Esophagus (tissue), 2 donors: ENCODE results near the gene ATP5PO. TPM values are rescaled to one million over a fixed set of nuclear protein-coding genes. Genes with fewer than 3 reads are reported as not detected.
"Not testable (repeated sequence)": the region's sequence is repeated elsewhere in the genome, so short reads cannot be mapped to it uniquely, and the experiment has no call there.

ENCODE experiments used
- H3K27ac ChIP-seq, 2 donors: one replicate each; pipeline ENCODE4 v1.5.1; 2013; ENCODE audit warnings: low read depth in 2 of 2, mild to moderate bottlenecking in 2 of 2, inconsistent platforms in 1 of 2, low read length in 1 of 2, moderate library complexity in 1 of 2
- H3K27me3 ChIP-seq, 2 donors: one replicate each; pipeline ENCODE4 v1.6.1; 2013; ENCODE audit warnings: low read length in 2 of 2, control low read depth in 1 of 2, mild to moderate bottlenecking in 1 of 2; ENCODE audit not compliant: insufficient read depth in 2 of 2, control insufficient read depth in 1 of 2
- H3K36me3 ChIP-seq, 2 donors: one replicate each; pipeline ENCODE4 v1.6.1; 2013; ENCODE audit warnings: low read length in 1 of 2; ENCODE audit not compliant: control insufficient read depth in 2 of 2, insufficient read depth in 2 of 2
- H3K4me1 ChIP-seq, 2 donors: one replicate each; pipeline ENCODE4 v1.6.1; 2013; ENCODE audit warnings: low read length in 1 of 2; ENCODE audit not compliant: control insufficient read depth in 2 of 2, insufficient read depth in 2 of 2
- H3K4me3 ChIP-seq, 2 donors: one replicate each; pipeline ENCODE4 v1.5.1; 2013; ENCODE audit warnings: low read length in 2 of 2, mild to moderate bottlenecking in 2 of 2, low read depth in 1 of 2, moderate library complexity in 1 of 2
- H3K9me3 ChIP-seq, 2 donors: one replicate each; pipeline ENCODE4 v1.6.1; 2013; ENCODE audit warnings: mild to moderate bottlenecking in 2 of 2, low read depth in 1 of 2, low read length in 1 of 2, moderate library complexity in 1 of 2; ENCODE audit not compliant: control insufficient read depth in 2 of 2, insufficient read depth in 1 of 2
- WGBS, 2 donors: extraction: QIAGEN DNeasy Blood & Tissue Kit; methylation state at CpG; one replicate each; pipeline ENCODE4 v1.1.7; 2013; 5-methylcytosine and 5-hydroxymethylcytosine counted together
- polyA plus RNA-seq, 2 donors: library from polyadenylated mRNA; stranded (reverse); fragments of 200-250 nt; gene quantifications; one replicate each; pipeline ENCODE4 v1.2.3, GENCODE V29; 2013
- donor health status: healthy with polysubstance abuse.
- donor health status: Bipolar disorder and iron deficiency.

ATP5PO gene
- polyA plus RNA-seq, 2 donors, result 246 to 329 TPM

DNA sequence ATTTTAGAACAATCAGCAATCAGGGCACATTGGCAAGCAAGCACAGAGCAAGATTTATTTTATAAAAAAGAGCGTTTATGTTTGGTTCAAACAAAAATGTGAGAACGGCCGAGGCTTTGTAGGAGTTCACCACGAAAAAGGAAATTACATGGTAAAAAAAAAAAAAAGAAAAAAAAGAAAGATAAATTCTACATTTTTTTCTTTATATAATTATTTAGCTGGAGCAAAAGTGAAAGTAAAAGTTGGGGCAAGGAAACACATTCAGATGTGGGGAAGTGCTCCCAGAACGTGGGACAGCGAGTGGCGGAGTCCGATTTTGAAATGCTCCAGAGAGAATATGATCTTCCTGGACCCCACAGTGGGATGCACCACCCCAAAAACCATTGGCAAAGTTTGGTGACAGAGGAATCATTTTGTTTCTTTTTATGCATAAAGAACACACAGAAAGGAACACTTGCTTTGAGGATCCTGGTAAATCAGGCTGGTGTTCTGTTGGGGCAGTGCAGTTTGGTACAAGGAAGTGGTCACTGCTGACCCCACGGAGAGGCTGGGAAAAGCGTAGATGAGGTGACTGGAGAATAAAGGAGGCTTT lies 16.3 kb upstream of the ATP5PO start:
- Histone ChIP-seq H3K27me3 (no peaks in the 10 kb centered on the region), H3K9me3 (no peaks in the 10 kb centered on the region), H3K4me3 (peak overlapping the region; percentile 53 to 60), H3K4me1 (peaks cover 0 to 3% of the 10 kb centered on the region in 2 donors), H3K27ac (peak overlapping the region; percentile 91 to 95), H3K36me3 (no peaks in the 10 kb centered on the region)
- WGBS, 2 donors, result 11 to 25% methylated on average over 10 of the region's 10 CpGs

DNA sequence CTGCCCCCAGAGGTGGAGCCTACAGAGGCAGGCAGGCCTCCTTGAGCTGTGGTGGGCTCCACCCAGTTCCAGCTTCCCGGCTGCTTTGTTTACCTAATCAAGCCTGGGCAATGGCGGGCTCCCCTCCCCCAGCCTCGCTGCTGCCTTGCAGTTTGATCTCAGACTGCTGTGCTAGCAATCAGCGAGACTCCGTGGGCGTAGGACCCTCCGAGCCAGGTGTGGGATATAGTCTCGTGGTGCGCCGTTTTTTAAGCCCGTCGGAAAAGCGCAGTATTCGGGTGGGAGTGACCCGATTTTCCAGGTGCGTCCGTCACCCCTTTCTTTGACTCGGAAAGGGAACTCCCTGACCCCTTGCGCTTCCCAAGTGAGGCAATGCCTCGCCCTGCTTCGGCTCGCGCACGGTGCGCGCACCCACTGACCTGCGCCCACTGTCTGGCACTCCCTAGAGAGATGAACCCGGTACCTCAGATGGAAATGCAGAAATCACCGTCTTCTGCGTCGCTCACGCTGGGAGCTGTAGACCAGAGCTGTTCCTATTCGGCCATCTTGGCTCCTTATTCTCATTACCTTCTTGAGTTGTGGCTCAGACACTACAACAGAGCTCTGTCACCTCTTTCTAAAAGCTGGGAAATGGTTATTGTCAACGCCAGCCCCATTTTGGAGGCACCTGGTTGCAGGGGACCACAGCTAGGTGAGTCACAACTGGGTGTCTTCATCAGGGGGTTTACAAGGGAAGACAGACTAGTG lies 15.6 kb upstream of the ATP5PO start:
- Histone ChIP-seq H3K4me3 (peak overlapping the region; percentile 53 to 60), H3K27ac (peak overlapping the region; percentile 91 to 95)
- not testable (repeated sequence) for H3K27me3 ChIP-seq, H3K4me1 ChIP-seq, H3K36me3 ChIP-seq, H3K9me3 ChIP-seq
- 42 to 55% methylated on average over 6 to 10 of the region's 34 CpGs for WGBS, 2 donors

DNA sequence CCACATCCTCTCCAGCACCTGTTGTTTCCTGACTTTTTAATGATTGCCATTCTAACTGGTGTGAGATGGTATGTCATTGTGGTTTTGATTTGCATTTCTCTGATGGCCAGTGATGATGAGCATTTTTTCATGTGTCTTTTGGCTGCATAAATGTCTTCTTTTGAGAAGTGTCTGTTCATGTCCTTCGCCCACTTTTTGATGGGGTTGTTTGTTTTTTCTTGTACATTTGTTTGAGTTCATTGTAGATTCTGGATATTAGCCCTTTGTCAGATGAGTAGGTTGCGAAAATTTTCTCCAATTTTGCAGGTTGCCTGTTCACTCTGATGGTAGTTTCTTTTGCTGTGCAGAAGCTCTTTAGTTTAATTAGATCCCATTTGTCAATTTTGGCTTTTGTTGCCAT lies 10.6 kb upstream of the ATP5PO start:
- H3K4me1 ChIP-seq, H3K27ac ChIP-seq, H3K36me3 ChIP-seq, H3K27me3 ChIP-seq, H3K9me3 ChIP-seq, H3K4me3 ChIP-seq: not testable (repeated sequence)
- 83 to 90% methylated on average over 1 to 2 of the region's 2 CpGs for WGBS, 2 donors

DNA sequence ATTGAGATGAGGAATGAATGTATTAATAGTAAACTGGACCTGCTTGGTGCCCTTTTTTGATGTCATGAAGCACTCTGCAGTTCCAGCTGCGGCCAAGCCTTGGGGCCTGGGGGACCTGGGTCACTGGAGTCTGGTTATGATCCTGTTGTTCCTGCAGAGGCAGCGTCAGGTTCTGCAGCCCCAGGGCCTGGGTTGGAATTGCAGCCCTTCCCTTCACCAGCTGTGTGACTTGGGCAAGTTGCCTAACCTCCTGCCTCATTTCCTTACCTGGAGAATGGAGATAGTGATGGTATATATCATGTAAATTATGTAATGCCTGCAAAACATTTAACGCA lies 9.1 kb upstream of the ATP5PO start:
- no peak overlapping the region for H3K27ac ChIP-seq
- WGBS, 2 donors, result 51 to 60% methylated on average over 3 of the region's 3 CpGs
- H3K4me1 ChIP-seq, result no peaks in the 10 kb centered on the region
- H3K9me3 ChIP-seq, result no peaks in the 10 kb centered on the region
- no peak overlapping the region for H3K4me3 ChIP-seq
- H3K27me3 ChIP-seq, result no peaks in the 10 kb centered on the region
- H3K36me3 ChIP-seq, result no peaks in the 10 kb centered on the region

DNA sequence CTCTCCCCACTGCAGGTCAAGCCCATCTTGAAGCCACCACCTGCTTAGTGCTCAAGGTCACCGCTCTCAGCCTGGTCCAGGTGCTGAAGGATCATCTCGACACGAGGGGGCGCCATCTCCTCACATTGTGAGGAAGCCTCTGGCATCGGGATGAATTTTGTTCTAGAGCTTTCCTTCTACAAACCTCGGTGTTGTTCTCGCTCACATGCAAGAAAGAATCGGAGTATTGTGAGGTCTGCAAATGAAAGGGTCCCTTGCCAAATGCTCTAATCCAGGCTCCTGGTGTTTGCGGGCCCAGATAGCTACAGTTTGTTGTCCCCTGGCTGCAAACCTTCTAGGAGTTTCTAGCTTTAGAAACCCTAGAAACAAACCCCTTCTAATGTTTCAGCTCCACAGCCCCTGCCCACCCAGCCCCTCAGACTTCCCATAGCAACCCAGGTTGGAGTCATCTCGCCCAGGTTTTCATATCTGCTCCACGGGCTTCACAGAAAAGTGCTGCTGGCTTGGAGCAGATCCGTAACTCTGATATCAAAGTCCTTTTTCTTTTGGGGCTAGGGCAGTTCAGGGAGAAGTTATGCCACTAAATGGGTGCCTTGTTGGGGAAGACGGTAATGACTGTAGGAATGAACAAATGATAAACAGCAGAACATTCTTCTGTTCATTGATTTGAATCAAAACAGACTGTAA lies 8.6 kb upstream of the ATP5PO start:
- H3K4me3 ChIP-seq, result no peak overlapping the region
- no peaks in the 10 kb centered on the region for H3K4me1 ChIP-seq
- 19 to 22% methylated on average over 13 of the region's 13 CpGs for WGBS, 2 donors
- no peak overlapping the region for H3K27ac ChIP-seq
- no peaks in the 10 kb centered on the region for H3K9me3 ChIP-seq
- H3K36me3 ChIP-seq, result no peaks in the 10 kb centered on the region
- H3K27me3 ChIP-seq, result no peaks in the 10 kb centered on the region

DNA sequence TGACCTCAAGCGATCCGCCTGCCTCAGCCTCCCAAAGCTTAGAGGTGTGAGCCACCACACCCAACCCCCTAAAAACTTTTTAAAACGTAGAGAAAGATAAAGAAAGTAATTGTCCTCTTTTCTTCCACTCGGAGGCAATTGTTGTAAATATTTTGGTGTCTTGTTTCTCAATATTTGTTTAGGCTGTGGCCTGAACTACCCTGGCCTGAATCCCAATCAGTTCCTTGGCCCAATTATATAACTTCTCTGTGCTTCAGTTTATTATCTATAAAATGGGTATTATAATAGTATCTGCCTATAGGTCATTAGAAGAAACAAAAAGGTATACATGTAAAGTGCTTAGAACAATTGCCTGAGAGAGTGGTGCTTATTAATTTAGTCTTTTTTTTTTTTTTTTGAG lies 1.8 kb upstream of the ATP5PO start:
- H3K4me3 ChIP-seq, result no peak overlapping the region
- H3K27me3 ChIP-seq, result no peaks in the 10 kb centered on the region
- H3K36me3 ChIP-seq, result no peaks in the 10 kb centered on the region
- no peaks in the 10 kb centered on the region for H3K4me1 ChIP-seq
- no peak overlapping the region for H3K27ac ChIP-seq
- WGBS, 2 donors, result 75 to 81% methylated on average over 4 of the region's 4 CpGs
- no peaks in the 10 kb centered on the region for H3K9me3 ChIP-seq

DNA sequence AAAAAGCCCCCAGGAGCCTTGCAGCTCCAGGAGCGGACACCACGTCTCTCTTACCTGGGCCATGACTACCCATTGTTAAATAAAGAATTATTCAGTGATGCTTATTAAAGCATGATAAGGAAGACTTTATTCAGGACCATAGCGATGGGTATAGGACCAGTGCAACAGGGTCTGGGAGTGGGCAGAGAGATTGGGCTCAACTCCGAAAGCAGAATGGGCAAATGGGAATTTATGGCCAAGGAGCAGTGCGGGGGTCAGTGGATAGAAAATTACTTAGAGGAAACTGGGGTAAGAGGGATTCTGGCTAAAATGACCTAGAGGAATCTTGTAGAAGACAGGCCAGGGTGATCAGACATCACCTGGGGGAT lies 580 bp upstream of the ATP5PO start:
- H3K4me3 ChIP-seq, result peak overlapping the region; percentile 16 to 98
- peak overlapping the region; percentile 14 to 21 for H3K27ac ChIP-seq

DNA sequence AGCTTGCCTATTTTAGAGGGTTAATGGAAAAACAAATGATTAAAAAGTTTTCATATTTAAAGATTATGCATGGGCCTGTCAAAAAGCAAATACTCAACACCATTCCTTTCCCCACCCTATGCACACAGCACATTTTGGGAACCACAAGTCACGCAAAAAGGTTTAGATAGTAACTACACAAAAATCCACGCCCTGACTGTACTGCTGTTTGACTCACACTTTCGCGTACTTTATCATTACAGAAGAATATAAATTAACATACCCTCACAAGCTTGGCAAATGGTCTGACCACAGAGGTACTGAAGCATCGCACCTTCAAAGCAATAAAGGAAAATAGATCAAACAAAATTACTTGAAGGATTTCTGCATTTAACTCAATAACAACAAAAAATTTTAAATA lies 1.4 kb downstream of the ATP5PO start:
- WGBS, 2 donors, result 45 to 60% methylated on average over 5 of the region's 5 CpGs
- Histone ChIP-seq H3K4me1 (no peaks in the 10 kb centered on the region), H3K9me3 (no peaks in the 10 kb centered on the region), H3K27ac (no peak overlapping the region), H3K4me3 (peak overlapping the region in 1 of 2 donors; percentile 98), H3K27me3 (no peaks in the 10 kb centered on the region), H3K36me3 (peaks cover 7 to 9% of the 10 kb centered on the region in 2 donors)

More for the DNA sequence above, 580 bp upstream of the ATP5PO start:
- no peaks in the 10 kb centered on the region for H3K9me3 ChIP-seq
- H3K36me3 ChIP-seq, result peaks cover 0 to under 1% of the 10 kb centered on the region in 2 donors
- H3K27me3 ChIP-seq, result no peaks in the 10 kb centered on the region
- 56 to 57% methylated on average over 5 of the region's 5 CpGs for WGBS, 2 donors
- no peaks in the 10 kb centered on the region for H3K4me1 ChIP-seq

DNA sequence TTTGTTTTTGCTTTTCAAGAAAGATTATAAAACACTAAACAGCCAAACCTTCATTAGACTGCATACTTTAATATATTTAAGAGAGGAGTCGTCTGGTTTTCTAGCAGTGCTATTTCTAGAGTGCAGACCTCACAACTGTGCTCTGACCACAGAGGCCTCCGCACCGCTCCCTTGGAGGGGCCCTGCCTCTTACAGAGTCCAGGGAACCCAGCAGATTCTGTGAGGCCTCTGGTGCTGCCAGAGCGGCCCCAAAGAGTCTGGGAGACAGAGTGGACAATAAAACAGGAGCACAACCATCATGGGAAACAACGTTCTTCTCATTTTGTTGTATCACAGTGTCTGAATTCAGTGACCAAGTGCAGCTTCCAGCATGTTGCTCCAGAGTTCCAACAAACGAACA lies 5.8 kb downstream of the ATP5PO start:
- H3K36me3 ChIP-seq, result peaks cover 19 to 35% of the 10 kb centered on the region in 2 donors
- no peak overlapping the region for H3K4me3 ChIP-seq
- H3K9me3 ChIP-seq, result no peaks in the 10 kb centered on the region
- H3K27me3 ChIP-seq, result no peaks in the 10 kb centered on the region
- H3K4me1 ChIP-seq, result no peaks in the 10 kb centered on the region
- H3K27ac ChIP-seq, result no peak overlapping the region
- WGBS, 2 donors, result 83 to 87% methylated on average over 6 of the region's 6 CpGs
